ENCODE data around the gene NARF. TPM values are rescaled to one million over a fixed set of nuclear protein-coding genes. Genes with fewer than 3 reads are reported as not detected.
"Not testable (repeated sequence)": the region's sequence is repeated elsewhere in the genome, so short reads cannot be mapped to it uniquely, and the experiment has no call there.

The NARF gene
- total RNA-seq, 1 donor from 2014 or later: 72.7 TPM

- intact Hi-C loops (cut with DNase I); ATAC-seq; DNase-seq (ENCODE audit: missing footprints): not testable (repeated sequence)
Measured at GRCh38 chr17:82513864-82514263, 55.3 kb downstream of the NARF start.

GRCh38 chr17:82517230-82517865 lies 58.8 kb downstream of the NARF start:
- ATAC-seq (no peak), DNase-seq (ENCODE audit: missing footprints) (no peak)
- intact Hi-C loops (cut with DNase I): loop anchor here (5.0 kb wide), 1 partner anchor 35 kb away; no protein-coding TSS in a partner anchor

GRCh38 chr17:82518826-82519810 lies 60.6 kb downstream of the NARF start, which contains the start of gene FOXK2:
Gene FOXK2 (plus strand): TSS chr17:82519732. CDS start chr17:82519889, 157 bp downstream.
- ATAC-seq (peak; percentile 99), DNase-seq (ENCODE audit: missing footprints) (peak; percentile 95)
- intact Hi-C loops (cut with DNase I): loop anchor here (1.0 to 5.0 kb wide), 2 partner anchors 22 to 33 kb away; no protein-coding TSS in a partner anchor

GRCh38 chr17:82519971-82520903 lies 61.7 kb downstream of the NARF start:
- intact Hi-C loops (cut with DNase I): loop anchor here (1.0 to 5.0 kb wide), 2 partner anchors 23 to 32 kb away; no protein-coding TSS in a partner anchor
- DNase-seq (ENCODE audit: missing footprints) (no peak), ATAC-seq (no peak)

GRCh38 chr17:82524540-82524939 lies 66.0 kb downstream of the NARF start:
- intact Hi-C loops (cut with DNase I): no loop called here
- ATAC-seq (no peak), DNase-seq (ENCODE audit: missing footprints) (no peak)

GRCh38 chr17:82525712-82526111 lies 67.2 kb downstream of the NARF start:
- intact Hi-C loops (cut with DNase I): no loop called here
- DNase-seq (ENCODE audit: missing footprints) (no peak), ATAC-seq (no peak)

- ATAC-seq: peak; percentile 21
Measured at GRCh38 chr17:82527898-82528297, 69.4 kb downstream of the NARF start.

GRCh38 chr17:82528484-82529265 lies 70.1 kb downstream of the NARF start:
- no peak for DNase-seq (ENCODE audit: missing footprints)
- ATAC-seq: peak; percentile 93
- intact Hi-C loops (cut with DNase I): loop anchor here (1.0 kb wide), 1 partner anchor 70 kb away; the partner anchor contains the start of gene NARF

More at GRCh38 chr17:82527898-82528297, 69.4 kb downstream of the NARF start:
- no peak for DNase-seq (ENCODE audit: missing footprints)
- intact Hi-C loops (cut with DNase I): loop anchor here (1.0 kb wide), 1 partner anchor 70 kb away; the partner anchor contains the start of gene NARF

- ATAC-seq (no peak), DNase-seq (ENCODE audit: missing footprints) (no peak)
- intact Hi-C loops (cut with DNase I): no loop called here
Measured at GRCh38 chr17:82529914-82530300, 71.4 kb downstream of the NARF start.

- intact Hi-C loops (cut with DNase I): no loop called here
- DNase-seq (ENCODE audit: missing footprints) (no peak), ATAC-seq (no peak)
Measured at GRCh38 chr17:82531431-82531881, 72.9 kb downstream of the NARF start.

GRCh38 chr17:82534401-82534812 lies 75.9 kb downstream of the NARF start:
- intact Hi-C loops (cut with DNase I): no loop called here
- DNase-seq (ENCODE audit: missing footprints) (no peak), ATAC-seq (peak; percentile 21)

- DNase-seq (ENCODE audit: missing footprints) (no peak), ATAC-seq (peak; percentile 62)
- intact Hi-C loops (cut with DNase I): no loop called here
Measured at GRCh38 chr17:82536512-82537201, 78.1 kb downstream of the NARF start.

GRCh38 chr17:82537228-82537627 lies 78.7 kb downstream of the NARF start:
- intact Hi-C loops (cut with DNase I); DNase-seq (ENCODE audit: missing footprints); ATAC-seq: not testable (repeated sequence)

- ATAC-seq; DNase-seq (ENCODE audit: missing footprints); intact Hi-C loops (cut with DNase I): not testable (repeated sequence)
Measured at GRCh38 chr17:82539076-82539475, 80.5 kb downstream of the NARF start.
